ENCODE results near the gene KCNK10.

KCNK10 gene

GRCh38 chr14:88321692-88322503, 1.2 kb downstream of the KCNK10 start:
- no peak for DNase-seq

GRCh38 chr14:88318406-88318805, 4.7 kb downstream of the KCNK10 start:
- no peak for DNase-seq

DNA sequence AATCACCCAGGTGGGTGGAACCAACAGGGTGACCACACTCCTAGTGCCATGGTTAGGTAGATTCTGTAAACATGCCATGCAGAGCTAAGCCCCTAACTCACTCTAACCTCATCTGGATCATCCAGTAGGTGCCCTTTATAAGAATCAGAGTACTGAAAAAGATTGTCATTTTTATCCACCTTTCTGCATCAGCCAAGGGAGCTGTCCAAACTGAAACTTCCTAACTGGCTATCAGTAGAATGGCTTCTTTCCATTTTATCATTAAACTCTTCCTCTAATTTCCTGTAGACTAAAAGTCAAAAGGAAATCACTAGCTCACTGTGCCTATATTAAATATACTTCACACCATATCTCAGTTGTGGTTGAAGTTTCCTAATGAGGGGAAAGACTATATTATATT, 6.5 kb downstream of the KCNK10 start:
- no peak for DNase-seq

DNA sequence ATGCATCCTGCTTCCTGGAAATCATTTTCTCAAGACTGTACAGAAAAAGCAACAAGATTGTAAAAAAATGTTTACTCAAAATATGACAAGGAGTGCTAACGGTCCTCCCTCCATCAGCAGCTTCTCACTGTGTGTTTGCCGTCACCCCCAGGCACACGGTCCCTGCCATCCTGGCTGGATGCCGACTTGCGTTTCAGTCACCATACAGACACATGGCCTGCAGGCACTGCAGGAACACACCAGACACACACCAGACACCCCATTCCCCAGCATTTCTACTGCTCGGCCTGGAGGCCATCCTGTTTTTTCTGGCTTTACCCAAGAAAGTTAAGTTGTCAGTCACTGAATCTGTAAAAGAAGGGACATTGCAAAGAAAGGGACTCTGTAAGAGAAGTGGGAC, 10.8 kb downstream of the KCNK10 start:
- no peak for DNase-seq

- no peak for DNase-seq
Measured at GRCh38 chr14:88311780-88312179, 11.3 kb downstream of the KCNK10 start.

DNA sequence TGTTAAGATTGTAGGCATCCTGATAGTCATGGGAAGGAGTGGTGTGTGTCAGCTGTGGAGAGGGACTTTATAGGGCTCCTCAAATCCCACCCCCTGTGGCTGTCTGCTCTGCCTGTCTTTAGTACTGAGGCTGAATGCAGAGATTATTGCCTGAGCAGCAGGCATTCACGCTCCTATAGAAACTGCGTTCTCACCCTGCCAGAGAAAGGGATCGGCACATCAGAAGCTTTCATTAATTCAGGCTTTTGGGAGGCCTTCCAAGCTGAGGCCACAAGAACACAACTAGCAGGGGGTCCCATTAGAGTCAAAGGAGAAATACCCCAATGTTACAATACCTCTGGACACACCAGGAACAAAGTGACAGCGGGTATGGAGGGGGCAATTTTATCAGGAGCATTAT, 12.6 kb downstream of the KCNK10 start:
- no peak for DNase-seq

- no peak for DNase-seq
Measured at GRCh38 chr14:88310021-88310420, 13.0 kb downstream of the KCNK10 start.

DNA sequence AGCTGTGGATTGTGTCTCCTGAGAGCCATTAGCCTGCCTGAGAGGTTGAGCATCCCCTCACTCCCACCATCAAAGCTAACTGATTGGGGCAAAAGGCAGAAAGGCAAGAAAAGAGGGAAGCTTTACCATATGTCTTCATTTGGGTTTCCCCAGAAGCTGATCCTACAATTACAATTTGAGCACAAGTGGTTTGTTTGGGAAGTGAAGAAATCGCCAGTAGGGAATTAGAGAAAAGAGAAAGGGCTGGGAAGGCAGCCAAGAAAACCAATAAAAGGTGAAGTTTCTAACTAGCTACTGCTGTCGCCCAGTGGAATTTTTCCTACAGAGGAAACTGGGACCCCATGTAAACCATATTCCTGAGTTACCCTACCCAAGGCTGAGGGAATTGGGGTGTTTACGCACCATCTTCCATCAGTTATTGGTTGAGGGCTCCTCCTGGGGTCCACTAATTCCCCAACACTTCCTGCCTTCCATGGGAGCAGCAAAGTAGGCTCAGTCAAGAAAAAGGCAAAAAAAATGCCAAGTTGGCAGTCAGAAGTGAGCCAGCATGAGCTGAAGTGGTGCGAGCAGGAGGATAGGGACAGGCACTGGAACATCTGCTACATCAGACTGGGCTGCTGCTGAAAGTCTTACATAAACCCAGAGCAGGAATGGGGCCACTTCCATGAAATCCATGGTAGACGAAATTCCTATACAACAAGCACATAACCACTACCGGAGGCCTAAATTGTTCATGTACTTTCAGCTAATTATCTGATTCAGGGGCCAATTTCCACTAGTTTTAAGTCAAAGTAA, 17.3 kb downstream of the KCNK10 start:
- no peak for DNase-seq

DNA sequence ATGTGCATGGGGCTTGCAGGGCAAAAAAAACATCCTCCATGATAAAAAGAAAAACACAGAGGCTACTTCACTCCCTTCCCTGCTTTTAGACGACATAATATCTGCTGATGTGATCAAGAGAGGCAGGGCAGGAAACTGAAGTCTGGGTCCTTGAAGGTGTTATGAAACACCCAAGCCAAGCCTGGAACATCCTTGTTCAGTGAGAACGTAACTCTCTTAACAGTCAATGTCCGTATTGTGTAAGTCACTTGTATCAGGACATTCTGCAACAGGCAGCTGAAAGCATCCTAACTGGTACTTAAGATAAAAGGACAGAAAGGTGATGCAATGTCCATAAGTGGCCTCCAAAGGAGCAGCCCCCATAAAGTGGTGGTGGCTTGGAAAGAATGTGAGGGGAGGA, 20.0 kb downstream of the KCNK10 start:
- DNase-seq: no peak

GRCh38 chr14:88301381-88301780, 21.7 kb downstream of the KCNK10 start:
- DNase-seq: no peak

DNA sequence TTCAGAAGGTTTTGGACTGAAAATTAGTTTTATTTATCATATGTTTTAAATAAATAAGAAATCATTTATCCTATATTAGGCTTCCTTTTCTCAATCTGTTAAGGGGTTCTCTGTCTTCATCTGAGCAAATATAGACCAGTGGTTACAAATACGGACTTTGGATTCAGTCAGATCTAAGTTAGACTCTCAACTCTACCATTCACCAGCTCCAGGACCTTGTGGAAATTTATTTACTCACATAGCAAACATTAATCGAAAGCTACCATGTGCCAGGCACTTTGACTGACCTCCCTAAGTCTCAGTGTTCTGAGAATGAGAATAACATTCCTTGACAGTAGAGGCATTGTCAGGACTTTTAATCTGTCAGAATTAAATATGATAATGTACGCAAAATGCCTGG, 22.3 kb downstream of the KCNK10 start:
- no peak for DNase-seq

DNA sequence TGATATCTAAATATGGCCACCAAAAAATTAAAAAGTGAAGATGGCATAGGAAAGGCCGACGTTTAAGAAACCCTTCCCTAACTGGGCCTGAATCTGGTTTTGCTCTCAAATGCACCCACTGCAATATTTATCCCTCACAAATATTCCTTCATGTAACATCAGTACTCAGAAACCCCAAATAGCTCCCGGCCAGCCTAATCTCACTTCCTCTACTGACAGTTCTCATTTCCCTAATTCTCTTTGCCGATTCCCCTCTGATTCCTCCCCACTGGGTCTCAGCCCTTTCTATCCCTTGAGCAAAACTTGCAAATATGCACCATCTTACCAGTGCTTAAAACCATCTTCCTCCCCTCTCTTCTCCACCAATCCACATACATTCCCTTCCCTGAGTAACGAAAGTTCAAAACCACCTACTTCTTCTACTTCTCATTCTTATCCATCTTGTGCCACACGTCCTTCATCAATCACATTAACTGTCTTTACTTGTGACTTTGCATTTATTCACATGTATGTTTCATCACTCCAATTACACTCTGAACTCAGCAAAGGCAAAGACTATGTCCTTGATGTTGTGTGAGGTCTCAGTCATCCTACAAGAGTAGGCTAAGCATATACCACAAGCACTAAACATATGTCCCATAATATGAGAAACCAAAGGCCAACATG, 23.1 kb downstream of the KCNK10 start:
- DNase-seq: no peak

- DNase-seq: no peak
Measured at GRCh38 chr14:88297306-88297705, 25.8 kb downstream of the KCNK10 start.

- DNase-seq: no peak
Measured at GRCh38 chr14:88296351-88296750, 26.7 kb downstream of the KCNK10 start.

GRCh38 chr14:88289996-88290395, 33.1 kb downstream of the KCNK10 start:
- DNase-seq: no peak

GRCh38 chr14:88289234-88289633, 33.8 kb downstream of the KCNK10 start:
- no peak for DNase-seq

DNA sequence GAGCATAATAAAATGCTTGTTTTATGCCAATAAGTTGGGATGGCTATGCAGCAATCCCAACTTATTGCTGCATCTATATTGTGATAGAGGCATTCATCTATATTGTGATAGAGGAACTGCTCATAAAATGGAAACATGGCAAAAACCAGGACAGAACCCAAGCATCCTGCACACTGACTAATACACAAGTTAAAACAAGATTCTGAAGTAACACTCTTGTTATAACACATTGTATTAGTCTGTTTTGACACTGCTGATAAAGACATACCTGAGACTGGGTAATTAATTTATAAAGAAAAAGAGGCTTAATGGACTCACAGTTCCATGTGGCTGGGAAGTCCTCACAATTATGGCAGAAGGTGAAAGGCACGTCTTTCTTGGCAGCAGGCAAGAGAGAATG, 36.8 kb downstream of the KCNK10 start:
- DNase-seq: no peak

DNA sequence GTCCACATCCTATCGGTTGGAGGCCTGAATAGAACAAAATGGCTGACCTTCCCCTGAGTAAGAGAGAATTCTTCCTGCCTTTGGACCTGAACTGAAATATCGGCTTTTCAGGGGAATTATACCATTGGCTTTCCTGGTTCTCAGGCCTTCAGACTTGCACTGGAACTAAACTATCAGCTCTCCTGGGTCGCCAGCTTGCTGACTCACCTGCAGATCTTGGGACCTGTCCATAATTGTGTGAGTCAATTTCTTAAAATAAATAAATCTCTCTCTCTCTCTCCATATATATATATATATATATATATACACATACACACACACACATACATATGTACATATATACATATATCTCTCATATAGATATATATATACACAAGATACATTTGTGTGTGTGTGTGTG, 41.6 kb downstream of the KCNK10 start:
- DNase-seq: no peak

GRCh38 chr14:88276923-88277596, 46.0 kb downstream of the KCNK10 start:
- no peak for DNase-seq

- DNase-seq: no peak
Measured at GRCh38 chr14:88272390-88273269, 50.4 kb downstream of the KCNK10 start.

GRCh38 chr14:88271205-88271604, 51.9 kb downstream of the KCNK10 start:
- no peak for DNase-seq

GRCh38 chr14:88270776-88271175, 52.3 kb downstream of the KCNK10 start:
- DNase-seq: no peak

Data from T1000 (cell line).